C1 segment of cervical spinal cord (tissue), 14 donors: Measurements from ENCODE around the gene PITX2.

Experiments used
- DNase-seq, 14 donors: peaks; one replicate each; lab custom pipeline; 2025; lab: John Stamatoyannopoulos, UW

PITX2 gene

GRCh38 chr4:110624904-110625494, 2.1 kb upstream of the PITX2 start:
- DNase-seq, result no peak

GRCh38 chr4:110624398-110624780, 1.5 kb upstream of the PITX2 start:
- DNase-seq, result no peak

- no peak for DNase-seq
These were observed 981 bp upstream of the PITX2 start for GRCh38 chr4:110623718-110624397.

GRCh38 chr4:110621839-110622751, 782 bp downstream of the PITX2 start:
- DNase-seq, result no peak

- no peak for DNase-seq
These were observed 1.5 kb downstream of the PITX2 start for GRCh38 chr4:110621328-110621812.

- DNase-seq, result no peak
These were observed 2.1 kb downstream of the PITX2 start for GRCh38 chr4:110620691-110621327.

GRCh38 chr4:110620322-110620690, 2.6 kb downstream of the PITX2 start:
- no peak for DNase-seq

- DNase-seq, result no peak
These were observed 3.2 kb downstream of the PITX2 start for GRCh38 chr4:110619463-110620247.

- DNase-seq, result no peak
These were observed 4.1 kb downstream of the PITX2 start for GRCh38 chr4:110618581-110619462.

- no peak for DNase-seq
These were observed 5.0 kb downstream of the PITX2 start for GRCh38 chr4:110617646-110618580.

- no peak for DNase-seq
These were observed 5.7 kb downstream of the PITX2 start for GRCh38 chr4:110617075-110617640.

- DNase-seq, result no peak
These were observed 6.4 kb downstream of the PITX2 start for GRCh38 chr4:110616238-110617074.

GRCh38 chr4:110615353-110616237, 7.3 kb downstream of the PITX2 start:
- no peak for DNase-seq

- no peak for DNase-seq
These were observed 7.9 kb downstream of the PITX2 start for GRCh38 chr4:110614976-110615352.

- DNase-seq, result no peak
These were observed 8.5 kb downstream of the PITX2 start for GRCh38 chr4:110614173-110614963.

GRCh38 chr4:110613745-110614144, 9.1 kb downstream of the PITX2 start:
- DNase-seq, result no peak
